NCI-H1092 treated with DMSO at 0.1 percent for 48 hours (cell line): ENCODE data around the gene KRTAP10-1.
A peak's percentile ranks its signal among the peaks of the same experiment; 100 is the strongest.
"Not testable (repeated sequence)": the region's sequence is repeated elsewhere in the genome, so short reads cannot be mapped to it uniquely, and the experiment has no call there.

Experiments used
- DNase-seq: peaks from one replicate; lab custom pipeline; 2025; lab: John Stamatoyannopoulos, UW

Gene KRTAP10-1

GRCh38 chr21:44503006-44503889 is 36.7 kb downstream of the KRTAP10-1 start:
- not testable (repeated sequence) for DNase-seq

- DNase-seq = no peak
Observed at GRCh38 chr21:44502171-44502958, 37.6 kb downstream of the KRTAP10-1 start.

- no peak for DNase-seq
Observed at GRCh38 chr21:44500111-44500510, 39.9 kb downstream of the KRTAP10-1 start.

- no peak for DNase-seq
Observed at GRCh38 chr21:44499631-44500030, 40.4 kb downstream of the KRTAP10-1 start.

- no peak for DNase-seq
Observed at GRCh38 chr21:44499211-44499560, 40.8 kb downstream of the KRTAP10-1 start.

- peak; percentile 26 for DNase-seq
Observed at GRCh38 chr21:44498280-44499210, 41.5 kb downstream of the KRTAP10-1 start.

GRCh38 chr21:44497703-44498126 is 42.3 kb downstream of the KRTAP10-1 start:
- peak; percentile 69 for DNase-seq

GRCh38 chr21:44496564-44497550 is 43.1 kb downstream of the KRTAP10-1 start:
- peak; percentile 78 for DNase-seq

GRCh38 chr21:44495611-44496563 is 44.1 kb downstream of the KRTAP10-1 start:
- DNase-seq = no peak

- DNase-seq = no peak
Observed at GRCh38 chr21:44494956-44495355, 45.0 kb downstream of the KRTAP10-1 start.

GRCh38 chr21:44494418-44494817 is 45.6 kb downstream of the KRTAP10-1 start:
- no peak for DNase-seq

- DNase-seq = no peak
Observed at GRCh38 chr21:44492567-44493385, 47.2 kb downstream of the KRTAP10-1 start.

GRCh38 chr21:44490816-44491215 is 49.2 kb downstream of the KRTAP10-1 start:
- no peak for DNase-seq

GRCh38 chr21:44490405-44490804 is 49.6 kb downstream of the KRTAP10-1 start:
- DNase-seq = no peak

- no peak for DNase-seq
Observed at GRCh38 chr21:44489962-44490361, 50.0 kb downstream of the KRTAP10-1 start.
